ENCODE data around the gene DTX4. TPM values are rescaled to one million over a fixed set of nuclear protein-coding genes. Genes with fewer than 3 reads are reported as not detected.
"Not testable (repeated sequence)": the region's sequence is repeated elsewhere in the genome, so short reads cannot be mapped to it uniquely, and the experiment has no call there.

Gene DTX4
- under 1 TPM; 0.15 to 0.91 (median 0.47) TPM for total RNA-seq

DNA sequence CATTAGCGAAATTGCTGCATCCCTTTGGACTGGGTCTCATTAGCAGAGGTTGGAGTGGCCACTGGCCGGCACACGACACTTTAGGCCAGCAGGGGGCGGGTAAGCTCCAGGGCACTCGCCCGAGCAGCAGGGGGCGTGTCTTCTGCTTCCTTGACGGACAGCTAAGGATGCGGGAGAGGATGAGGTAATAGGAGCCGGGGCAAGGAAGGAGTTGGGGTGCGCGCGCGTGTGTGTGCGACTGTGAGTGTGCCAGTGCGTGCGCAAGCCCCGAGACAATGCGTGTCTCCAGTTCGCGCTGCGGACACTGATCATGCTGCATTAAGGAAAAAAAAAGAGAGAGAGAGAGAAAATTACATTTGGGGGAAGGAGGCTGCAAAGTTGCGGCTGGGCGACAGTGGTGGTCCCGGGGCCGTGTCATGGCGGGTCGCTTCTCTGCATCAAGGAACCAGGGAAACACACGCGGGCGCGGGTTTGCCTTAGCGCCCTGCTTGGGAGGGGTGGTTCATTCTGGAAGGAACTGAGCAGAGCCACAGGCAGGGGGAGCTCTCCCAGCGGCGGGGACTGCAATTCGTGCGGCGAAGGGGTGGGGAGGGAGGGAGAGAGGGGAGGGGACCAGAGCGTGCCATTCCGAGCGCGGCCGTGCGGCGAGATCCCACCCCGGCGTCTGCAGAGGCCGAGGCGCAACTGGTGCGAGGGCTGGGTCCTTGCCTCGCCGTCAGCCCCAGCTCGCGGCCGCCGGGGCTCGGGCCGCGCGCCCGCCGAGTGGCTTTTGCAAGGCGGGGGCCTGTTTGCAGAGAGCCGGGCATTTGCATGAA is at the start of gene DTX4:
DTX4 (plus strand) TSS at position 625 of the 815 bp plus-strand sequence. CDS start 464 bp downstream, outside the sequence.
- H3K27ac ChIP-seq = peak within 1 kb of the TSS in 3 of 4 donors; percentile 18 to 34 (median 27)
- TF ChIP-seq, protein P1, sequence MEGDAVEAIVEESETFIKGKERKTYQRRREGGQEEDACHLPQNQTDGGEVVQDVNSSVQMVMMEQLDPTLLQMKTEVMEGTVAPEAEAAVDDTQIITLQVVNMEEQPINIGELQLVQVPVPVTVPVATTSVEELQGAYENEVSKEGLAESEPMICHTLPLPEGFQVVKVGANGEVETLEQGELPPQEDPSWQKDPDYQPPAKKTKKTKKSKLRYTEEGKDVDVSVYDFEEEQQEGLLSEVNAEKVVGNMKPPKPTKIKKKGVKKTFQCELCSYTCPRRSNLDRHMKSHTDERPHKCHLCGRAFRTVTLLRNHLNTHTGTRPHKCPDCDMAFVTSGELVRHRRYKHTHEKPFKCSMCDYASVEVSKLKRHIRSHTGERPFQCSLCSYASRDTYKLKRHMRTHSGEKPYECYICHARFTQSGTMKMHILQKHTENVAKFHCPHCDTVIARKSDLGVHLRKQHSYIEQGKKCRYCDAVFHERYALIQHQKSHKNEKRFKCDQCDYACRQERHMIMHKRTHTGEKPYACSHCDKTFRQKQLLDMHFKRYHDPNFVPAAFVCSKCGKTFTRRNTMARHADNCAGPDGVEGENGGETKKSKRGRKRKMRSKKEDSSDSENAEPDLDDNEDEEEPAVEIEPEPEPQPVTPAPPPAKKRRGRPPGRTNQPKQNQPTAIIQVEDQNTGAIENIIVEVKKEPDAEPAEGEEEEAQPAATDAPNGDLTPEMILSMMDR (IDR thresholded peaks at IDR 0.05 in 4 of 5, conservative IDR thresholded peaks at IDR 0.05 in 1 of 5) = peak; percentile 64 to 88 (median 86)
- no peak for TF ChIP-seq POLR2A (IDR thresholded peaks at IDR 0.05)
- in situ Hi-C loops (cut with MboI; ENCODE audit: low sequenced_read_pairs in 4 of 4) (loop anchor here in 2 of 4 donors (5.0 to 25.0 kb wide), 2 partner anchors 36 to 509 kb away; no protein-coding TSS in a partner anchor), intact Hi-C loops (cut with DNase I; ENCODE audit: low total_unique reads) (loop anchor here (1.0 to 10.0 kb wide), 3 partner anchors 37 to 513 kb away; no protein-coding TSS in a partner anchor)
- ATAC-seq (peak; percentile 91), DNase-seq (peak; percentile 75 to 80)
- H3K9me3 ChIP-seq = no peaks in the 10 kb centered on the region
- peaks cover 0 to 8% of the 10 kb centered on the region in 2 donors for H3K4me1 ChIP-seq
- H3K27me3 ChIP-seq = peaks cover 4 to 14% (median 14%) of the 10 kb centered on the region in 3 donors
- no peaks in the 10 kb centered on the region for H3K36me3 ChIP-seq
- H3K4me3 ChIP-seq = peak within 1 kb of the TSS; percentile 52 to 89 (median 62)

- Histone ChIP-seq H3K27me3 (no peaks in the 10 kb centered on the region), H3K27ac (no peak overlapping the region), H3K9me3 (no peaks in the 10 kb centered on the region), H3K36me3 (no peaks in the 10 kb centered on the region), H3K4me1 (no peaks in the 10 kb centered on the region), H3K4me3 (peak overlapping the region in 2 of 4 donors; percentile 29 to 30)
- intact Hi-C loops (cut with DNase I; ENCODE audit: low total_unique reads) (loop anchor here (1.0 kb wide), 2 partner anchors 39 to 83 kb away; no protein-coding TSS in a partner anchor), in situ Hi-C loops (cut with MboI; ENCODE audit: low sequenced_read_pairs in 4 of 4) (loop anchor here (25.0 kb wide), 3 partner anchors 474 to 574 kb away; no protein-coding TSS in a partner anchor)
- DNase-seq (peak; percentile 26 to 49), ATAC-seq (peak; percentile 68 to 87)
- TF ChIP-seq, protein P1 (IDR thresholded peaks at IDR 0.05 in 4 of 5, conservative IDR thresholded peaks at IDR 0.05 in 1 of 5) = peak; percentile 72 to 95 (median 86)
- TF ChIP-seq POLR2A (IDR thresholded peaks at IDR 0.05) = no peak
Measured at GRCh38 chr11:59135648-59136461, 36.1 kb upstream of the DTX4 start.

GRCh38 chr11:59136551-59136950 is 35.4 kb upstream of the DTX4 start:
- not testable (repeated sequence) for H3K27me3 ChIP-seq, DNase-seq, H3K36me3 ChIP-seq, H3K4me1 ChIP-seq, H3K9me3 ChIP-seq, ATAC-seq, H3K4me3 ChIP-seq, H3K27ac ChIP-seq
- intact Hi-C loops (cut with DNase I; ENCODE audit: low total_unique reads) = loop anchor here (1.0 kb wide), 2 partner anchors 39 to 83 kb away; no protein-coding TSS in a partner anchor
- in situ Hi-C loops (cut with MboI; ENCODE audit: low sequenced_read_pairs in 4 of 4) = loop anchor here (25.0 kb wide), 3 partner anchors 474 to 574 kb away; no protein-coding TSS in a partner anchor

- no peak overlapping the region for H3K27ac ChIP-seq
- no peaks in the 10 kb centered on the region for H3K9me3 ChIP-seq
- TF ChIP-seq POLR2A (IDR thresholded peaks at IDR 0.05) = no peak
- TF ChIP-seq, protein P1 (IDR thresholded peaks at IDR 0.05 in 4 of 5, conservative IDR thresholded peaks at IDR 0.05 in 1 of 5) = no peak
- DNase-seq (no peak), ATAC-seq (no peak)
- H3K27me3 ChIP-seq = no peaks in the 10 kb centered on the region
- H3K4me1 ChIP-seq = no peaks in the 10 kb centered on the region
- no peaks in the 10 kb centered on the region for H3K36me3 ChIP-seq
- H3K4me3 ChIP-seq = no peak overlapping the region
- intact Hi-C loops (cut with DNase I; ENCODE audit: low total_unique reads) = no loop called here
- in situ Hi-C loops (cut with MboI; ENCODE audit: low sequenced_read_pairs in 4 of 4) = loop anchor here (25.0 kb wide), 3 partner anchors 475 to 575 kb away; no protein-coding TSS in a partner anchor
Measured at GRCh38 chr11:59137190-59137589, 34.7 kb upstream of the DTX4 start.
